HG03460 (cell line): ENCODE results near the gene PTBP3.
"Not testable (repeated sequence)": the region's sequence is repeated elsewhere in the genome, so short reads cannot be mapped to it uniquely, and the experiment has no call there.

Experiments
- ATAC-seq: cut with Tn5 transposase; IDR thresholded peaks from one replicate; pipeline ENCODE4 v1.9.1; 2021; ENCODE audit not compliant: unreplicated experiment

Gene PTBP3

DNA sequence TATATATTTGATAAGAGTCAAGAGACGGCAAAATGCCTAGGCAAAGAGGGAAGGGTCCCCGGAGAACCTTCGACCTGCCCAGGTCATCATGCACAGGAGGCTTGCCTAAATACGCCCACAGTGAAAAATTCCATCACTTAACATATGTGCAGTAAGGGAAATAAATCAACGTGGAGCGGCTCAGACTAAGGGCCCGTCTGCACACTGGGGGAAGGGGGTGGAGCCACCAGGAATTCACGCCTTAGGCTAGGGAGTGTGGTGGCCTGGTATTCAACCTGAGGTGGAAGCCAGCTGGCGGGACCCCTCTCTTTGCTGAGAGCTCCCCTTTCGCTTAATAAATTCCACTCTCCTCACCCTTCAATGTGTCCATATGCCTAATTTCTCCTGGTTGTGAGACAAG is 8.3 kb downstream of the PTBP3 start:
- no peak for ATAC-seq

DNA sequence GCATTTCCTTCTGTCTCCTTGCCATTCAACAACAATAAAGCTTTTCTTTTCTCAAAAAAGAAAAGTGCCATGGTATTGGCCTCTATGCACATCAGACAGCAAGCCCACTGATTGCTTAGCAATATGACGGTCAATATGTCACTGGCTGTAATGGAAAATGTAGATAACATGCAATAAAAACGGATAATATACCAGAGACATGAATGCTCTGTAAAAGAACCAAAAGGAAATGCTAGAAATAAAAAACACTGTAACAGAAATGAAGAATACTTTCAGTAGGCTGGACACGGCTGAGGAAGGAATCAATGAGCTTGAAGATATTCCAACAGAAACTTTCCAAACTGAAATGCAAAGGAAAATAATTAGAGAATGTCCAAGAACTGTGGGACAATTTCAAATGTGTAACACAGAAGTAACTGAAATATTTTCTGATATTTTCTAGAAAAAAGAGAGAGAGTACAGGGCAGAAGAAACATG is 10.0 kb downstream of the PTBP3 start:
- ATAC-seq = no peak

DNA sequence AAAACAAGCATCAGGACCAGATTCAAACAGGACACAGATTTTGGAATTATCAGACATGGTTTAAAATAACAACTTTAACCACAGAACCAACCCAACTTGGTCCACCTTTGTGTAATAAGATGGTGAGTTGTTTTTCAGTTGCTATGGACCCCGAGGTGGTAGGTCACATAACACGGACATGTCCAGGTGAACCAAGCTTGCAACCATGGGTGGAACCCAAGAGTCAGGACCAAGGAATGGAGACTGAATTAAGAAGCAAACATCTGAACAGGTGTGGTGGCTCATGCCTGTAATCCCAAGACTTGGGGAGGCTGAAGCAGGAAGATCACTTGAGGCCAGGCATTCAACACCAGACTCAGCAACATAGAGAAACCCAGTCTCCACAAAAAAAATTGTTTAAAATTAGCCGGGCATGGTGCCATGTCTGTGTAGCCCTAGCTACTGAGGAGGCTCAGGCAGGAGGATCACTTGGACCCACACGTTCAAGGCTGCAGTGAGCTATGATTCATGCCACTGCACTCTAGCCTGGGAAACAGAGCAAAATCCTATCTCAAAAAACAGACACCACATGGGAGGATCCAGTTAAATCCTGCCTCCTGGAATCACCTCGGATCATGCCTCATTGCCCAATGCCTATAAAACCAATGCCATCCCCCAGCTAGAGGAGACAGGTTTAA is 10.6 kb downstream of the PTBP3 start:
- no peak for ATAC-seq

DNA sequence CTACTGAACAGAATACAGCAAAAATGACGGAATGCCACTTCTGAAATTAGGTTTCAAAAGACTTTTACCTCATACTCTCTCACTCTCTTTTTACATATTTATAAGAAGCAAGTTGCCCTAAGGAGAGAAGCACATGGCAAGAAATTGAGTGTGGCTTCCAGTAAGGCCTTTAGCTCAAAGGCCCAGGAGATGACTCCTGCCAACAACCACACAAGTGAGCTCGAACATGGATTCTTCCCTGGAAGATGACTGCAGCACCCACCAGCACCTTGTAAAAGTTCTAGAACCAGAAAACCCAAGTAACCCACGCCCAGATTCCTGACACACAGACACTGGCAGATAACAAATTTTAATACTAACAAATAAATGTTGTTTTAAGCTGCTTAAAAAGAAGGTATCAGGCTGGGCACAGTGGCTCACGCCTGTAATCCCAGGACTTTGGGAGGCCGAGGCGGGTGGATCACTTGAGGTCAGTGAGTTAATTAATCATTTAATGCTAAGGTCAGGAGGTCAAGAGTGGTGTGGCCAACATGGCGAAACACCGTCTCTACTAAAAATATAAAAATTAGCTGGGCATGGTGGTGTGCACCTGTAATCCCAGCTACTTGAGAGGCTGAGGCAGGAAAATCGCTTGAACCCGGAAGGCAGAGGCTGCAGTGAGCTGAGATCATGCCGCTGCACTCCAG is 17.0 kb downstream of the PTBP3 start:
- no peak for ATAC-seq

DNA sequence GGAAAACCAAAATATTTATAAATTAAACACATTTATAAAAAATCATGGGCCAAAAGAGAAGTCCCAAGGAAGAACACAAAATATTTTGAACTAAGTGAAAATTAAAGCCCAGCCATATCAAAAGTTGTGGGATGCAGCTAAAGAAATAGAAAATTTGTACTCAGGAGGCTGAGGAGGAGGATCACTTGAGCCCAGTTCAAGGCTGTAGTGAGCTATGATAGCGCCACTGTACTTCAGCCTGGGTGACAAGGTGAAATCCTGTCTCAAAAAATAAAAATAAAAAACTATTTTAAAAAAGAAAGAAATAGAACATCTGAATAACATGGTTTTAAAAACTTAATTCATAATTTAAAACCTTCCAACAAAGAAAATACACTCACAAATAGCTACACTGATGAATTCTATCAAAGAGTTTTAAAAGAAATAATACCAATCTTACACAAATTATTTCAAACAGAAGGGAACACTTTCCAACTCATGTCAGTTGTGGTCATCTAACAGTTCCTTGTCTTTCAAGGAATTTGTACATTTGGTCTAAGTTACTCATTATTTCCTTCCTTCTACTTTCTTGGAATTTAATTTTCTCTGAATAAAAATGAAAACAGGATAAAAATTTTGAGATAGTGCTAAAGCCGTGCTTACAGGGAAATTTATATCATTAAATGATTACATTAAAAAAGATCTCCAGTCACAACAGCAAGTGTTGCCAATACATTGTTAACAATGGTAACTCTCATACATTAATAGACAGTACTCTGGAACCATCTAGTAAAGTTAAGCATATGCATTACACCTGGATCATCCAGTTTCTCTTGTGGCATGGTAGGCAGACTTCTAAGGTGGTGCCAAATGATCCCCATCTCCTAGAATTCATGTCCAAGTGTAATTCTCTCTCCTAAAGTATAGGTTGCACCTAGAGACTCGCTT is 17.8 kb downstream of the PTBP3 start:
- ATAC-seq = no peak

DNA sequence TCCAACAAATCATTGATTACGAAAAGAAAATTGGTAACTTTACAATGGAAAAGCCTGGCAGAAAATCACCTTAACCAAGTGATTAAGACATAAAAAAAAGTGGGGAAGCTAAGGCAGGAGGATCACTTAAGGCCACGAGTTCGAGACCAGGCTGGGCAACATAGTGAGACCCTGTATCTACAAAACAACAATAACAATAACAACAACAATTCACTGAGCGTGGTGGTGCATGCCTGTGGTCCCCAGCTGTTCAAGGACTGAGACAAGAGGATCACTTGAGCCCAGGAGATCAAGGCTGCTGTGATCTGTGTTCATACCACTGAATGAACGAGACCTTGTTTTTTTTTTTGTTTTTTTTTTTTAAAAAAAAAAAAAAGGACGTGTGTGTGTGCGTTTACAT is 21.3 kb downstream of the PTBP3 start:
- no peak for ATAC-seq

DNA sequence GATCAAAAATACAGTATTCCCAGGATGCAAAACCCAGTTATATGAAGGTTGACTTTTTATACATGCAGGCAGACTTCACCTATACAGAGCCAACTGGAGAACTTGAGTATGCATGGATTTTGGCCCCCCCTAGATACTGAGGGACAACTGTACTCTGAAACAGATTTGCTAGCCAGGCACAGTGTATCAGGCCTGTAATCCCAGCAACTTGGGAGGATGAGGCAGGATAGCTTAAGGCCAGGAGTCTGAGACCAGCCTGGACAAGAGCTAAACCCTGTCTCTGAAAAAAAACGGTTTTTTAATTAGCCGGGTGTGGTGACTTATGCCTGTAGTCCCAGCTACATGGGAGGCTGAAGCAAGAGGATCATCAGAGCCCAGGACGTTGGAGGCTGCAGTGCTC is 21.9 kb downstream of the PTBP3 start:
- ATAC-seq = no peak

DNA sequence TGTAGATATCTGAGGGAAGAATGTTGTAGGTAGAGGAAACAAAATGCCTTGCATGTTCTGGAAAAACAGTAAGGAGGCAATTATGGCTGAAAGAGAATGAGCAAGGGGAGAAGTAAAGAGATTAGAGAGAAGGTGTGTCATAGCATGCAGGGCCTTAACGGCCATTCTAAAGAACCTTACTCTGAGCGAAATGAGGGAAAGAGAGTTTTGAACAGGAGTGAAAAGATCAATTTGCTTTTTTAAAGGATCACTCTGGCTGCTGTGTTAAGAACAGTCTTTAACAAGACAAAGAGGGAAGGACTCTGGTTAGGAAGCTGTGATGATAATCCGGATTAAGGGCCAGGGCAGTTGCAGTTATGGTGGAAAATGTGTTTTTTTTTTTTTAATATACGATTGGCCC is 22.6 kb downstream of the PTBP3 start:
- ATAC-seq = no peak

DNA sequence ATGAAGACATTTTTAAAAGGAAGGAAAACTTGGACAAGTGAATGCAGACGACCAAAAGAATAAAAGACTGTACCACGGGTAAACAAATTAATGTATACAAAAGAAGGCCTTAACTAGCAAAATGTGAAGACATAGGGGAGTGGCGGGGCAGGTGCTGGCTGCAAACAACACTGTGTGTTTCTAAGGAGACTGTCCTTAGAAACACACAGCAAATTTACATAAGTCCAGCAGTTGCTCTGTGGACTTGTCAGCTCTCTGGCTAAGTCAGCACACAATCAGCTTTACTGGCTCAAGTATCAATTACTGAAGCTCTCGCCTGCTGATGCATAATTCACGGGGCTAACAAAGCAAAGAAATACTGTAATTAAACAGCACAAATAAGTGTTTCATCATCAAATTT is 24.8 kb downstream of the PTBP3 start:
- no peak for ATAC-seq

DNA sequence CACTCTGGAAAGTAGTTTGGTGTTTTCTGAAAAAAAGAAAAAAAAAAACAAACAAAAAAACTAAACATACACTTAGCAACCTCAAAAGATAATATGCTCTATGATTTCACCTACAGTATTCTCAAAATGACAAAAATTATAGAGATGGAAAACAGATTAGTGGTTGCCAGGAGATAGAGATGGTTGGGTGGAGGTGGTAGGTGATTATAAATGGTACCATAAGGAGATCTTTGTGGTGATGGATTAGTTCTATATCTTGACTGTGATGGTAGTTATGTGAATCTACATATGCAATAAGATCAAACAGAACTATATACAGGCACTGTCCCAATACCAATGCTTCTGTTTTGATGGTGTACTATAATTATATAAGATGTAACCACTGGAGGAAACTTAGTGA is 32.0 kb downstream of the PTBP3 start:
- ATAC-seq = no peak

DNA sequence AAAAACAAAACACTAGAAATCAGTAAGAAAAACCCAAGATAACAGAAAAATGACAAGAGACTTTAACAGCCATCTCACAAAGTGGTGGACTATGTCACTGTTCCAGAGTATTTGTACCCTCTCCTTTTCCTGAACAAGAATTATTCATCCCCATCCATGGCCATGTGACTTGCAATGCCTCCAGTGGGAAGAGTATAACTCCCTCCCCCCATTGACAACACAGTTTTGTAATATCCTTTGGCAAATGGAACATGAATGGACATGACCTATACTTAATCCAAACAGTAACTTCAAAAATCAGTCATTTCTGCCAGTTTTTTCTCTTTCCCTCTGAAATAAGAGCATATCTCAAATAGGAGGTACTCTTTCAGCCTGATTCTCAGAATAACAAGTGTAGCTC is 33.9 kb downstream of the PTBP3 start:
- no peak for ATAC-seq

DNA sequence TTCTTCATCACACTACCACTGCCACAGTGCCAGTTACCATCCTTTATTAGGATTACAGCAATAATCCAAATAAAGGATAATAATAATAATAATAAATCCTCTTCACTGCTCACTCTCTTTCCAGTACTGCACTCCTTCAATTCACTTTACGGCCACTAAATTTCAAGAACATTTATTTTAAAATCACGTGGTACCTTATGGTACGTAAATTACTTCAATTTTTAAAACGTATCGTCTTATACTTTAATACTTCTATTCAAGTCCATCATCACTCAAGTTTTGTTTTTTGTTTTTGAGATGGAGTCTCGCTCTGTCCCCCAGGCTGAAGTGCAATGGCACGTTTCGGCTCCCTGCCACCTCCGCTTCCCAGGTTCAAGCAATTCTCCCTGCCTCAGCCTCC is 36.5 kb downstream of the PTBP3 start:
- ATAC-seq = no peak

DNA sequence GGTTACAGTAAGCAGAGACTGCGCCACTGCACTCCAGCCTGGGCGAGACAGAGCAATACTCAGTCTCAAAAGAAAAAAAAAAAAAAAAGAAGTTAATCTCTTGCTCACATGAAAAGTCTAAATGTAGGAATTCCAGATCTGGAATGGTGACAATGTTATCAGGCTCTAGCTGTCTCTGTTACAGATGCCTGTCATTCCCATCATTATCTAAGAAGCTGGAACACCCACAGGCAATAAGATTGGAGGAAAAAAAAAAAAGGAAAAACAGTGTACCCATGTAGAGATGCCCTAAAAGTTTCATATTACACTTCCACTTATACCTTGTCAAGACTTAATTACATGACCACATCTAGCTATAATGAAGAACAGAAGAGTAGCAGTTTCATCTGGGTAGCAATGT is 38.2 kb downstream of the PTBP3 start:
- ATAC-seq = no peak

DNA sequence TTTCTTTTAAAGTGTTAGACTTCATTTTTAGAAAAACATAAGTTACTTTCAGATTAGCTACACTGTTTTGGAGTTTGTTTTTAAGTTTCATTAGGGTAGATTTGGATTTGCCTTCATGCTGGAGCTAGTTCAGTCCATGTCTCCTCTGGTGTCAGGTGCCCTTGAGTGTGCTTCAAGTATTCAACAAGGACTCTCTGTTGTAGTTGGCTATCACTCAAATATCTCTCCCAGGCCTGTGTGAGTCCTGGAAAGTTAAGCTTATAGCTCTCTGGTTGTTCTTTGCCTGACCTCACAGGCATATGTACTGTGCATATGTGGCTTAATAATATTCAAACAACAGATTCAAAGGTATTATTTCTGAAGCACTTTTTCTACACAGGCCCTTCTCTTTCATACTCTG is 45.4 kb downstream of the PTBP3 start:
- ATAC-seq = no peak

DNA sequence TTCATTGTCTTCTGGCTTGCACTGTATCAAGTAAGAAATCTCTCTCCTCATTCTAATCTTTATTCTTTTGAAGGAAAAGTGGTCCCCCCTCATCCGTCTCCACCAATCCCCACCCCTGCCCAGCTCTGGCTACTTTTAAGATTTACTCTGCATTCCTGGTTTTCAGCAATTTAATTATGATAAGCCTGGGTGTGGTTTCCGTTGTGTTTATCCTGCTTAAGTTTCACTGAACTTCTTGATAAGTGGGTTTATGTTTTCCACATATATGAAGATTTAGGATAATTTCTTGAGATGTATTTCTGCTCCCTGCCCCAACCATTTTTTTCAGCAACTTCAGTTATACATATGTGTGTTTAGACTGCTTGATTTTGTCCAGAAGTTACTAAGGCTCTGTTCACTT is 46.5 kb downstream of the PTBP3 start:
- no peak for ATAC-seq

DNA sequence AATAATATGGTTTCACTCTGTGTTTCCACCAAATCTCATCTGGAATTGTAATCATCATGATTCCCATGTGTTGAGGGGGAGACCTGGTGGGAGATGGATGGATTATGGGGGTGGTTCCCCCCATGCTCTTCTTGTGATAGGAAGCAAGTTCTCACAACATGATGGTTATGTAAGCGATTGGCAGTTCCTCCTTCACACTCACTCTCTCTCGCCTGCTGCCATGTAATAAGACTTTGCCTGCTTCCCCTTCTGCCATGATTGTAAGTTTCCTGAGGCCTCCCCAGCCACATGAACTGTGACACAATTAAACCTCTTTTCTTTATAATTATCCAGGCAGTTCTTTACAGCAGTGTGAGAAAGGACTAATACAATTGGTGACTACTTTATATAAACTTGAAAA is 48.4 kb downstream of the PTBP3 start:
- no peak for ATAC-seq

DNA sequence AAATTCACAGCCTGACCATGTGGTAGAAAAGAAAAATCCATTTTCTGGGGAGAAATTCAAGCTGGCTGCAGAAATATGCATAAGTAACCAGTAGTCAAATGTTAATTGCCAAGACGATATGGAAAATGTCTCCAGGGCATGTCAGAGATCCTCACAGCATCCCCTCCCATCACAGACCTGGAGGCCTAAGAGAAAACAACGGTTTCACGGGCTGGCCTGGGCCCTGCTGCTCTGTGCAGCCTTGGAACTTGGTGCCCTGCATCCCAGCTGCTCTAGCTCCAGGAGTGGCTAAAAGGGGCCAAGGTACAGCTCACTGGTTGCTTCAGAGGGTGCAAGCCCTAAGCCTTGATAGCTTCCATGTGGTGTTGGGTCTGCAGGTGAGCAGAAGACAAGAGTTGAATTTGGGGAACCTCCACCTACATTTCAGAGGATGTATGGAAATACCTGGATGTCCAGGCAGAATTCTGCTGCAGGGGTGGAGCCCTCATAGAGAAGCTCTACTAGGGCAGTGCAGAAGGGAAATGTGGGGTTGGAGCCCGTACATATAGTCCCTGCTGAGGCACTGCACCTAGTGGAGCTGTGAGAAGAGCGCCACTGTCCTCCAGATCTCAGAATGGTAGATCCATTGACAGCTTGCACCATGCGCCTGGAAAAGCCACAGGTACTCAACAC is 49.7 kb downstream of the PTBP3 start:
- ATAC-seq = no peak

DNA sequence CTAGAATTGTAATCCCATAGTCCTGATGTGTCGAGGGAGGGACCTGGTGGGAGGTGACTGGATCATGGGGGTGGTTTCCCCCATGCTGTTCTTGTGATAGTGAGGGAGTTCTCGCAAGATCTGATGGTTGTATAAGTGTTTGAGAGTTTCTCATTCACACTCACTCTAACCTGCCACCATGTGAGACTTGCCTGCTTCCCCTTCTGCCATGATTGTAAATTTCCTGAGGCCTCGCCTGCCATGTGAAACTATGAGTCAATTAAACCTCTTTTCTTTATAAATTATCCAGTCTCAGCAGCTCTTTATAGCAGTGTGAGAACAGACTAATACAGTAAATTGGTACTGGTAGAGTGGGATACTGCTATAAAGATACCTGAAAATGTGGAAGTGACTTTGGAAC is 50.6 kb downstream of the PTBP3 start:
- ATAC-seq = not testable (repeated sequence)

DNA sequence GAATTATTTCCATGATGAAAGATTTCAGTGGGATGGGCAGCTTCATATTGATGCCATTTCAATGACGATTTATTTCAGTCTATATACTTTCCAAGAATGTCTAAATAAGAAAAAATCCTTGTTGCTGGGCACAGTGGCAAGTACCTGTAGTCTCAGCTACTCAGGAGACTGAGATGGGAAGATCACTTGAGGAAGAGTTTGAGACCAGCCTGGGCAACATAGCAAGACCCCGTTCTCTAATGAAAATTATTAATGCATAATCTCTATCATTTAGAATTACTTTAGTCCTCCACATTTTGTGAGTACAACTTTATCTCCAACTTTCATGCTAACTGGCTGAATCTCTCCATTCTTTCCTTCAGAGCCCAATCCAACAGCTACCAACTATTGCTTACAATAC is 52.5 kb downstream of the PTBP3 start:
- ATAC-seq = no peak

DNA sequence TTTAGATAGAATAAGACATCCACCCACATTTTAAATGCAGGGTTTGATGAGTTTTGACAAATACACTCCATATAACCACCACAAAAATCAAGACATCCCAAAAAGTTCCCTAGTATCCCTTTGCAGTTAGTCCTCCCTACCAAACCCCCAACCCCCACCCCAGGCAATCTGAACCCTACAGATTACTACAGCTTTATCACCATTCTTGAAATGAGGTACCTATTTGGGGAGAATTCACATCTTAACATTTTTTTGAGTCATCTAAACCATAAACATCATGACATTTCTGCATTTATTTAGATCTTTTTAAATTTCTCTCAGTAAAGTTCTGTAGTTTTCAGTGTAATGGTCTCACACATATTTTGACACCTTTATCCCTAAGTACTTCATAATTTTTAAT is 53.9 kb downstream of the PTBP3 start:
- no peak for ATAC-seq

DNA sequence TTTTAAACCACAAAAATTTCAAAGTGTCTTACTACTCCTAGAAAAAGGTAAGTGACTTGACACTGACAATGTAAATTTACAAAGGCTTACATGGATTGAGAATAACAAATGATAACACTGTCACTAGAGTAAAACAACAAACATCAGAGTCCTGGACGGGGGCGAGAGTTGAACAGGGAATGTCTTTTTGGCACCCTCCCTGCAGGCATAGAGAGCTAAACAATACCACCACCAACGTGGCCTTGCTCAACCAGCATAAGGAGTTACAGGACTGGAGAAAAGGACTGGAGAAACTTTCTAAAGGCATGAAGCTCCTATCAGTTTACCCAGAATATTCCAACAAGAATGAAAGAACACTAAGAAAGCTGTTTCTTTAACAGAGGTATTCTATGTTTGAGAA is 55.3 kb downstream of the PTBP3 start:
- no peak for ATAC-seq
